ENCODE measurements around the gene TICRR. TPM values are rescaled to one million over a fixed set of nuclear protein-coding genes. Genes with fewer than 3 reads are reported as not detected.

TICRR gene
- total and polyA plus RNA-seq, 4 donors, result under 0.01 to 7.3 (median 0.15) TPM

DNA sequence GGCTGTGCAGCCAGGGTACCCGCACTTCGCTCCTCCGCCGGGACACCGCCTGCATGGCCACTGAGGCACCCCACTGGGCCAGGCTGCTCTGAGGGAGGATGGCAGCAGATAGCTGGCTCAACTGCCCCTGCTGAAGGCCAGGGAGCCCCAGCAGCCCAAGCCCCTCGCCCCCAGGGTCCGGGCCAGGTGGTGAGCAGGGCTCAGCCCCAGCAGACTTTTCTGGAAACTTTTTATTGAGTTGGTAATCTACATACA lies 92.4 kb downstream of the TICRR start:
- Histone ChIP-seq H3K9ac (ENCODE audit: low read depth in 1 of 2, low read length in 2 of 2) (no peak overlapping the region), H3K27me3 (ENCODE audit: control insufficient read depth in 4 of 4, insufficient read depth in 4 of 4, low read length in 3 of 4) (no peaks in the 10 kb centered on the region), H3K4me3 (ENCODE audit: low read depth in 1 of 3, low read length in 3 of 3) (no peak overlapping the region), H3K4me1 (ENCODE audit: control insufficient read depth in 4 of 4, insufficient read depth in 4 of 4, low read length in 3 of 4) (peaks cover 0 to 2% (median 0%) of the 10 kb centered on the region in 4 donors), H3K27ac (ENCODE audit: low read depth in 1 of 2, low read length in 2 of 2) (no peak overlapping the region), H3K36me3 (ENCODE audit: control insufficient read depth in 4 of 4, insufficient read depth in 3 of 4, low read depth in 1 of 4, low read length in 3 of 4) (peaks cover 0 to 11% (median 1%) of the 10 kb centered on the region in 4 donors), H3K9me3 (ENCODE audit: control insufficient read depth in 4 of 4, low read length in 3 of 4) (no peaks in the 10 kb centered on the region)
- DNase-seq (ENCODE audit: low spot score), result no peak
- TF ChIP-seq, protein P1, sequence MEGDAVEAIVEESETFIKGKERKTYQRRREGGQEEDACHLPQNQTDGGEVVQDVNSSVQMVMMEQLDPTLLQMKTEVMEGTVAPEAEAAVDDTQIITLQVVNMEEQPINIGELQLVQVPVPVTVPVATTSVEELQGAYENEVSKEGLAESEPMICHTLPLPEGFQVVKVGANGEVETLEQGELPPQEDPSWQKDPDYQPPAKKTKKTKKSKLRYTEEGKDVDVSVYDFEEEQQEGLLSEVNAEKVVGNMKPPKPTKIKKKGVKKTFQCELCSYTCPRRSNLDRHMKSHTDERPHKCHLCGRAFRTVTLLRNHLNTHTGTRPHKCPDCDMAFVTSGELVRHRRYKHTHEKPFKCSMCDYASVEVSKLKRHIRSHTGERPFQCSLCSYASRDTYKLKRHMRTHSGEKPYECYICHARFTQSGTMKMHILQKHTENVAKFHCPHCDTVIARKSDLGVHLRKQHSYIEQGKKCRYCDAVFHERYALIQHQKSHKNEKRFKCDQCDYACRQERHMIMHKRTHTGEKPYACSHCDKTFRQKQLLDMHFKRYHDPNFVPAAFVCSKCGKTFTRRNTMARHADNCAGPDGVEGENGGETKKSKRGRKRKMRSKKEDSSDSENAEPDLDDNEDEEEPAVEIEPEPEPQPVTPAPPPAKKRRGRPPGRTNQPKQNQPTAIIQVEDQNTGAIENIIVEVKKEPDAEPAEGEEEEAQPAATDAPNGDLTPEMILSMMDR (IDR thresholded peaks at IDR 0.05; ENCODE audit: low read depth, low read length, missing input control), result no peak
- TF ChIP-seq EGR1 (IDR thresholded peaks at IDR 0.05; ENCODE audit: low read depth in 2 of 2) (no peak), SP1 (IDR thresholded peaks at IDR 0.05) (no peak), HNF4A (conservative IDR thresholded peaks at IDR 0.05) (no peak), JUND (IDR thresholded peaks at IDR 0.05) (no peak), YY1 (IDR thresholded peaks at IDR 0.05) (no peak), FOXA1 (IDR thresholded peaks at IDR 0.05) (no peak), NR2F2 (IDR thresholded peaks at IDR 0.05) (no peak)
- TF ChIP-seq, protein P2, sequence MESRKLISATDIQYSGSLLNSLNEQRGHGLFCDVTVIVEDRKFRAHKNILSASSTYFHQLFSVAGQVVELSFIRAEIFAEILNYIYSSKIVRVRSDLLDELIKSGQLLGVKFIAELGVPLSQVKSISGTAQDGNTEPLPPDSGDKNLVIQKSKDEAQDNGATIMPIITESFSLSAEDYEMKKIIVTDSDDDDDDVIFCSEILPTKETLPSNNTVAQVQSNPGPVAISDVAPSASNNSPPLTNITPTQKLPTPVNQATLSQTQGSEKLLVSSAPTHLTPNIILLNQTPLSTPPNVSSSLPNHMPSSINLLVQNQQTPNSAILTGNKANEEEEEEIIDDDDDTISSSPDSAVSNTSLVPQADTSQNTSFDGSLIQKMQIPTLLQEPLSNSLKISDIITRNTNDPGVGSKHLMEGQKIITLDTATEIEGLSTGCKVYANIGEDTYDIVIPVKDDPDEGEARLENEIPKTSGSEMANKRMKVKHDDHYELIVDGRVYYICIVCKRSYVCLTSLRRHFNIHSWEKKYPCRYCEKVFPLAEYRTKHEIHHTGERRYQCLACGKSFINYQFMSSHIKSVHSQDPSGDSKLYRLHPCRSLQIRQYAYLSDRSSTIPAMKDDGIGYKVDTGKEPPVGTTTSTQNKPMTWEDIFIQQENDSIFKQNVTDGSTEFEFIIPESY (IDR thresholded peaks at IDR 0.05), result no peak
- TF ChIP-seq, protein P3, sequence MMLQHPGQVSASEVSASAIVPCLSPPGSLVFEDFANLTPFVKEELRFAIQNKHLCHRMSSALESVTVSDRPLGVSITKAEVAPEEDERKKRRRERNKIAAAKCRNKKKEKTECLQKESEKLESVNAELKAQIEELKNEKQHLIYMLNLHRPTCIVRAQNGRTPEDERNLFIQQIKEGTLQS (IDR thresholded peaks at IDR 0.05), result no peak
- WGBS, result 97% methylated on average over 7 of the region's 7 CpGs

DNA sequence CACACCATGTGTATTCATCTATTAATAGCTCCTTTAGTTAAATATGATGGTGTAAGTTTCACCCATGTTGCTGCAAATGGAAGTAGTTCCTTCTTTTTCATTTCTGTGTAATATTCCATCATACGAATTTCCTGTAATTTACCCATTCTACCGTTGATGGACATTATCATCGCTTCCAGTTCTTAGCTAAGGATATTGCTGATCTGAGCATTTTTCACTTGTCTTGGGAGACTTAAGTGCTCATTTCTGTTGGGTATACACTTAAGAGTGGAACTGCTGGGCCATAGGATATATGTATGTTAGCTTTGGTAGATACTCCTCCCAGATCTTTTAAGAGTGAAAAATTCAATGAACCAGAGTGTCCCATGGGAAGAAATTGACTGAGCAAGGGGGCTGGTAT lies 92.9 kb downstream of the TICRR start:
- no peak overlapping the region for H3K4me3 ChIP-seq (ENCODE audit: low read depth in 1 of 3, low read length in 3 of 3)
- peaks cover 0 to 2% (median under 1%) of the 10 kb centered on the region in 4 donors for H3K4me1 ChIP-seq (ENCODE audit: control insufficient read depth in 4 of 4, insufficient read depth in 4 of 4, low read length in 3 of 4)
- H3K27me3 ChIP-seq (ENCODE audit: control insufficient read depth in 4 of 4, insufficient read depth in 4 of 4, low read length in 3 of 4), result no peaks in the 10 kb centered on the region
- TF ChIP-seq, protein P2 (IDR thresholded peaks at IDR 0.05), result no peak
- no peak for TF ChIP-seq RXRA (IDR thresholded peaks at IDR 0.05)
- no peak for TF ChIP-seq FOXA2 (IDR thresholded peaks at IDR 0.05)
- no peak for TF ChIP-seq EGR1 (IDR thresholded peaks at IDR 0.05; ENCODE audit: low read depth in 2 of 2)
- TF ChIP-seq RAD21 (IDR thresholded peaks at IDR 0.05), result no peak
- 94% methylated on average over 3 of the region's 3 CpGs for WGBS
- H3K9me3 ChIP-seq (ENCODE audit: control insufficient read depth in 4 of 4, low read length in 3 of 4), result no peaks in the 10 kb centered on the region
- H3K9ac ChIP-seq (ENCODE audit: low read depth in 1 of 2, low read length in 2 of 2), result no peak overlapping the region
- no peak for DNase-seq (ENCODE audit: low spot score)
- peaks cover 0 to 11% (median 1%) of the 10 kb centered on the region in 4 donors for H3K36me3 ChIP-seq (ENCODE audit: control insufficient read depth in 4 of 4, insufficient read depth in 3 of 4, low read depth in 1 of 4, low read length in 3 of 4)
- H3K27ac ChIP-seq (ENCODE audit: low read depth in 1 of 2, low read length in 2 of 2), result no peak overlapping the region

Data from liver (tissue), 9 donors.